GM12878 (cell line): ENCODE data around the gene SLC6A12.

Experiments used
- BHLHE40 ChIP-seq, 2 experiments: fragments of 450-650 bp in 1 of 2; IDR thresholded peaks; 2 replicates each; pipeline ENCODE4 v1.6.1; 2011 to 2017; ENCODE audit warnings: low read depth in 2 of 2, borderline replicate concordance in 1 of 2, improper control_type of control experiment in 1 of 2, low read length in 1 of 2, mild to moderate bottlenecking in 1 of 2
- MTA2 ChIP-seq: fragments of 450-650 bp; IDR thresholded peaks from 2 replicates; pipeline ENCODE4 v1.6.1; 2016; ENCODE audit warnings: low read depth, mild to moderate bottlenecking, moderate library complexity
- NFIC ChIP-seq: IDR thresholded peaks from 2 replicates; pipeline ENCODE4 v1.6.1; 2012; ENCODE audit warnings: low read depth, mild to moderate bottlenecking, inconsistent platforms, low read length, moderate library complexity
- RELA ChIP-seq: fragments of 450-650 bp; IDR thresholded peaks from 2 replicates; pipeline ENCODE4 v1.8.0; 2014; ENCODE audit warnings: borderline replicate concordance; ENCODE audit not compliant: partially characterized antibody
- TF ChIP-seq, protein P1 (sequence below), 3 experiments: IDR thresholded peaks in 2 of 3; conservative IDR thresholded peaks in 1 of 3; 2 replicates each; pipeline ENCODE4 v1.5.1; 2011; ENCODE audit warnings: low read depth in 3 of 3, low read length in 3 of 3, mild to moderate bottlenecking in 3 of 3, control low read depth in 2 of 3, moderate library complexity in 2 of 3, inconsistent platforms in 1 of 3, mixed read lengths in 1 of 3; ENCODE audit not compliant: control insufficient read depth in 2 of 3, insufficient read depth in 1 of 3; ENCODE audit errors: extremely low read depth in 1 of 3

DNA sequence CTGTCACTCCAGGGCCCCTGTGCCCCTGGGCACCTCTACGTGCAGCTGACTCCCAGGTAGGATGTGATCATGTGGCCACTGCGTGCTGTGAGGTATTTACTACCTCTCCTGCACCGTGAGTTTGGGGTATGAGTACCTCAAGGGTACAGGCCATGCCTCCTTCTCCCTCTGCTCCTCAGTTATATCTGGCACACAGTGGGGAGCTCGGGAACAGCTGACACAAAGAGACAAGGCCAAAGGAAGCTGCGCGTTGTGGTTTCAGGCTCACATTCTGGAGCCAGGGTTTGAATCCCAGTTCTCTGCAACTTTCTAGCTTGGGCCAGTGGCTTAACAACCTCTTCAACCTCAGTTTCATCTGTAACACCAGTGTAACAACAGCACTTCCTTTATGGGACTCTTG is 7.8 kb upstream of the SLC6A12 start:
- TF ChIP-seq RELA (no peak), MTA2 (no peak), NFIC (no peak), BHLHE40 (IDR thresholded peaks at IDR 0.05; ENCODE audit: borderline replicate concordance in 1 of 2, low read depth in 2 of 2, low read length in 1 of 2) (no peak)
- TF ChIP-seq, protein P1, sequence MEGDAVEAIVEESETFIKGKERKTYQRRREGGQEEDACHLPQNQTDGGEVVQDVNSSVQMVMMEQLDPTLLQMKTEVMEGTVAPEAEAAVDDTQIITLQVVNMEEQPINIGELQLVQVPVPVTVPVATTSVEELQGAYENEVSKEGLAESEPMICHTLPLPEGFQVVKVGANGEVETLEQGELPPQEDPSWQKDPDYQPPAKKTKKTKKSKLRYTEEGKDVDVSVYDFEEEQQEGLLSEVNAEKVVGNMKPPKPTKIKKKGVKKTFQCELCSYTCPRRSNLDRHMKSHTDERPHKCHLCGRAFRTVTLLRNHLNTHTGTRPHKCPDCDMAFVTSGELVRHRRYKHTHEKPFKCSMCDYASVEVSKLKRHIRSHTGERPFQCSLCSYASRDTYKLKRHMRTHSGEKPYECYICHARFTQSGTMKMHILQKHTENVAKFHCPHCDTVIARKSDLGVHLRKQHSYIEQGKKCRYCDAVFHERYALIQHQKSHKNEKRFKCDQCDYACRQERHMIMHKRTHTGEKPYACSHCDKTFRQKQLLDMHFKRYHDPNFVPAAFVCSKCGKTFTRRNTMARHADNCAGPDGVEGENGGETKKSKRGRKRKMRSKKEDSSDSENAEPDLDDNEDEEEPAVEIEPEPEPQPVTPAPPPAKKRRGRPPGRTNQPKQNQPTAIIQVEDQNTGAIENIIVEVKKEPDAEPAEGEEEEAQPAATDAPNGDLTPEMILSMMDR (IDR thresholded peaks at IDR 0.05 in 2 of 3, conservative IDR thresholded peaks at IDR 0.05 in 1 of 3; ENCODE audit: control insufficient read depth in 2 of 3, extremely low read depth in 1 of 3, insufficient read depth in 1 of 3, low read depth in 3 of 3, low read length in 3 of 3) = no peak
